HepG2 (cell line): ENCODE results near the gene EGR1. TPM values are rescaled to one million over a fixed set of nuclear protein-coding genes. Genes with fewer than 3 reads are reported as not detected.

Experiments used
- ARID3A ChIP-seq: IDR thresholded peaks from 2 replicates; pipeline ENCODE4 v1.6.1; 2012; ENCODE audit warnings: low read depth, low read length, improper control_type of control experiment
- CCDC6 ChIP-seq: sonication (generic); formaldehyde crosslinking; IDR thresholded peaks from 2 replicates; pipeline ENCODE4 v1.8.1; 2022; ENCODE audit warnings: mild to moderate bottlenecking, missing genetic modification reagents, moderate library complexity
- CREM ChIP-seq, 2 experiments: sonication (generic) in 1 of 2; formaldehyde crosslinking in 1 of 2; IDR thresholded peaks; 2 replicates each; pipeline versions ENCODE4 v1.4.0 to v1.6.1; 2016 to 2020; ENCODE audit warnings: antibody characterized with exemption in 1 of 2, mild to moderate bottlenecking in 1 of 2, missing genetic modification reagents in 1 of 2
- FOXK2 ChIP-seq: fragments of 450-650 bp; IDR thresholded peaks from 2 replicates; pipeline ENCODE4 v1.6.1; 2016
- HMGXB3 ChIP-seq: sonication (generic); formaldehyde crosslinking; IDR thresholded peaks from 2 replicates; pipeline ENCODE4 v1.4.0; 2020; ENCODE audit warnings: missing genetic modification reagents, borderline replicate concordance
- JUNB ChIP-seq: sonication (generic); formaldehyde crosslinking; IDR thresholded peaks from 2 replicates; pipeline ENCODE4 v1.8.0; 2022; ENCODE audit warnings: missing genetic modification reagents, mild to moderate bottlenecking, borderline replicate concordance
- MXD1 ChIP-seq: sonication (generic); formaldehyde crosslinking; IDR thresholded peaks from 2 replicates; pipeline ENCODE4 v1.4.0; 2020; ENCODE audit warnings: mild to moderate bottlenecking, missing genetic modification reagents
- PBX2 ChIP-seq: IDR thresholded peaks from 2 replicates; pipeline ENCODE4 v1.6.1; 2016; ENCODE audit warnings: control low read depth
- SOX5 ChIP-seq: IDR thresholded peaks from 2 replicates; pipeline ENCODE4 v1.6.1; 2016; ENCODE audit warnings: borderline replicate concordance
- TRIM22 ChIP-seq: fragments of 450-650 bp; IDR thresholded peaks from 2 replicates; pipeline ENCODE4 v1.6.1; 2017
- U2AF1 ChIP-seq: fragments of 200-400 bp; formaldehyde crosslinking; optimal IDR thresholded peaks from 2 replicates; pipeline ENCODE3; 2017; ENCODE audit warnings: mild to moderate bottlenecking, low read depth, low read length
- ZFP36 ChIP-seq: fragments of 150-350 bp; IDR thresholded peaks from 2 replicates; pipeline ENCODE4 v1.6.1; 2018; ENCODE audit warnings: borderline replicate concordance, low read length, low read depth; ENCODE audit not compliant: partially characterized antibody
- ZNF224 ChIP-seq: sonication (generic); formaldehyde crosslinking; IDR thresholded peaks from 2 replicates; pipeline ENCODE4 v1.5.0; 2020; ENCODE audit warnings: mild to moderate bottlenecking, missing genetic modification reagents
- ZNF335 ChIP-seq: sonication (generic); formaldehyde crosslinking; IDR thresholded peaks from 2 replicates; pipeline ENCODE4 v1.4.0; 2020; ENCODE audit warnings: missing genetic modification reagents
- ZNF569 ChIP-seq: sonication (generic); formaldehyde crosslinking; IDR thresholded peaks from 2 replicates; pipeline ENCODE4 v1.5.0; 2020; ENCODE audit warnings: mild to moderate bottlenecking, missing genetic modification reagents, moderate library complexity, borderline replicate concordance
- ZNF660 ChIP-seq: sonication (generic); formaldehyde crosslinking; IDR thresholded peaks from 2 replicates; pipeline ENCODE4 v1.5.1; 2020; ENCODE audit warnings: mild to moderate bottlenecking, low read depth, missing genetic modification reagents, borderline replicate concordance
- ZNF775 ChIP-seq: sonication (generic); formaldehyde crosslinking; IDR thresholded peaks from 2 replicates; pipeline ENCODE4 v1.4.0; 2020; ENCODE audit warnings: missing genetic modification reagents, mild to moderate bottlenecking, moderate library complexity, borderline replicate concordance
- ZNF841 ChIP-seq: sonication (generic); formaldehyde crosslinking; IDR thresholded peaks from 2 replicates; pipeline ENCODE4 v1.8.1; 2023; ENCODE audit warnings: missing genetic modification reagents, borderline replicate concordance
- polyA plus RNA-seq, 8 experiments: library from polyadenylated mRNA; depleted of rRNA in 3 of 8; stranded (reverse) in 7 of 8; unstranded in 1 of 8; fragments of >200 nt; fragmentation: Illumina TruSeq in 4 of 8; extraction: Trizol in 4 of 8; gene quantifications; 2 replicates each; pipeline versions ENCODE4 v1.2.1 to v1.2.3, GENCODE V29; 2011 to 2016; ENCODE audit warnings: low read depth in 4 of 8, missing spikeins in 1 of 8, mixed read lengths in 1 of 8; ENCODE audit not compliant: insufficient read depth in 1 of 8
- total RNA-seq, 5 experiments: library from RNA; depleted of rRNA; stranded (reverse); fragments of >200 nt; fragmentation: Illumina TruSeq; extraction: Trizol; gene quantifications; 2 replicates each; pipeline ENCODE4 v1.2.3, GENCODE V29; 2016; ENCODE audit warnings: low read depth in 1 of 5

Gene EGR1
- total and polyA plus RNA-seq, 2 of the 13 experiments (the other 11 are each of a cell fraction or from before 2014, with no cell fraction given), result 4.1 to 4.5 TPM

- TF ChIP-seq ARID3A (no peak), ZNF660 (CRISPR knock-in tag) (no peak), ZNF775 (no peak), MXD1 (CRISPR knock-in tag) (no peak), ZNF224 (no peak), CREM (IDR thresholded peaks at IDR 0.05) (no peak; the same call in 1 of the 2 replicates), CREM (CRISPR knock-in tag; IDR thresholded peaks at IDR 0.05) (no peak), SOX5 (CRISPR knock-in tag) (no peak), FOXK2 (no peak), ZFP36 (no peak), ZNF841 (CRISPR knock-in tag) (no peak), U2AF1 (no peak), CCDC6 (CRISPR knock-in tag) (no peak; the same call in 1 of the 2 replicates), ZNF335 (CRISPR knock-in tag) (no peak), JUNB (no peak), PBX2 (CRISPR knock-in tag) (no peak), ZNF569 (CRISPR knock-in tag) (no peak), HMGXB3 (CRISPR knock-in tag) (no peak), TRIM22 (no peak)
Measured at GRCh38 chr5:138449501-138450239, 15.6 kb upstream of the EGR1 start (continued).
